ENCODE results near the gene TPI1. TPM values are rescaled to one million over a fixed set of nuclear protein-coding genes. Genes with fewer than 3 reads are reported as not detected.

Gene TPI1
- total and polyA plus RNA-seq, 3 experiments from 2014 or later = 613 to 1,374 (median 1,331) TPM

- Histone ChIP-seq H3K36me3 (ENCODE audit: insufficient read depth, low read length) (no peaks in the 10 kb centered on the region), H3K9me3 (ENCODE audit: low read length) (no peaks in the 10 kb centered on the region), H3K27ac (ENCODE audit: low read depth, low read length) (no peak overlapping the region), H3K4me1 (ENCODE audit: insufficient read depth, low read length) (peaks cover 6% of the 10 kb centered on the region), H3K27me3 (ENCODE audit: insufficient read depth, low read length, poor library complexity, severe bottlenecking) (no peaks in the 10 kb centered on the region), H3K4me3 (ENCODE audit: low read length) (no peak overlapping the region)
- DNase-seq = no peak
- Mint-ChIP-seq H3K4me3 (no peak overlapping the region), H3K36me3 (peaks cover 0 to 14% (median 0%) of the 10 kb centered on the region in 3 donors), H3K27me3 (no peaks in the 10 kb centered on the region), H3K4me1 (peaks cover 0 to 4% (median 3%) of the 10 kb centered on the region in 3 donors), H3K27ac (peak overlapping the region in 1 of 8 donors; percentile 75), H3K9me3 (no peaks in the 10 kb centered on the region)
- ChIA-PET CTCF (interaction anchor here (0.9 to 7.5 kb wide), 7 partner anchors 12 to 85 kb away, joined by 3 to 91 read pairs (median 6); partner anchors contain the start of genes CDCA3, MLF2, SPSB2 and USP5), POLR2A (interaction anchor here (0.6 kb wide), 1 partner anchor 75 kb away, joined by 3 read pairs; no protein-coding TSS in a partner anchor)
Measured at GRCh38 chr12:6837370-6838060, 29.8 kb upstream of the TPI1 start.

DNA sequence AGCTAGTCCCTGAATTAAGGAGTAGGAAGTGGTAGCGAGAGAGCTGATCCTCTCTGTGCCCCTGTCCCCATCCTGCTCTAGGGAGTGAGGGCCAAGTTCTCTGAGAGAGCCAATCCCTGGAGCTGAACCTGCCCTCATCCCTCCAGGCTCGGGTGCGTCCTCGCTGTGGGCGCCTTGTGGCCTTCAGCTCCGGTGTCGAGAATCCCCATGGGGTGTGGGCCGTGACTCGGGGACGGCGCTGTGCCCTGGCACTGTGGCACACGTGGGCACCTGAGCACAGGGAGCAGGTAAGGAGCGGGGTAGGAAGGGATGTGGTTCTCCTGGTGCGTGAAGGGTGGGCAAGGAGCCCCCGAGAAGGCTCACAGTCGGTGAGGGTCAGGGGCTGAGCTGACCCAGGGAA is 28.5 kb upstream of the TPI1 start:
- DNase-seq = no peak
- Mint-ChIP-seq H3K4me3 (no peak overlapping the region), H3K27me3 (no peaks in the 10 kb centered on the region), H3K27ac (no peak overlapping the region), H3K9me3 (no peaks in the 10 kb centered on the region), H3K4me1 (peaks cover 0 to 4% (median 3%) of the 10 kb centered on the region in 3 donors), H3K36me3 (peaks cover 0 to 10% (median 0%) of the 10 kb centered on the region in 3 donors)
- Histone ChIP-seq H3K27ac (ENCODE audit: low read depth, low read length) (no peak overlapping the region), H3K4me3 (ENCODE audit: low read length) (no peak overlapping the region), H3K27me3 (ENCODE audit: insufficient read depth, low read length, poor library complexity, severe bottlenecking) (no peaks in the 10 kb centered on the region), H3K9me3 (ENCODE audit: low read length) (no peaks in the 10 kb centered on the region), H3K4me1 (ENCODE audit: insufficient read depth, low read length) (peaks cover 6% of the 10 kb centered on the region), H3K36me3 (ENCODE audit: insufficient read depth, low read length) (no peaks in the 10 kb centered on the region)
- POLR2A ChIA-PET = no interaction called here
- CTCF ChIA-PET = interaction anchor here (1.9 kb wide), 1 partner anchor 12 kb away, joined by 5 read pairs; no protein-coding TSS in a partner anchor

- H3K36me3 Mint-ChIP-seq = peaks cover 0 to 7% (median under 1%) of the 10 kb centered on the region in 3 donors
- CTCF ChIA-PET = interaction anchor here (1.9 kb wide), 1 partner anchor 13 kb away, joined by 5 read pairs; no protein-coding TSS in a partner anchor
- no peaks in the 10 kb centered on the region for H3K27me3 Mint-ChIP-seq
- Histone ChIP-seq H3K4me1 (ENCODE audit: insufficient read depth, low read length) (peaks cover 6% of the 10 kb centered on the region), H3K9me3 (ENCODE audit: low read length) (no peaks in the 10 kb centered on the region), H3K36me3 (ENCODE audit: insufficient read depth, low read length) (no peaks in the 10 kb centered on the region), H3K27ac (ENCODE audit: low read depth, low read length) (no peak overlapping the region), H3K27me3 (ENCODE audit: insufficient read depth, low read length, poor library complexity, severe bottlenecking) (no peaks in the 10 kb centered on the region), H3K4me3 (ENCODE audit: low read length) (no peak overlapping the region)
- H3K9me3 Mint-ChIP-seq = no peaks in the 10 kb centered on the region
- H3K4me3 Mint-ChIP-seq = no peak overlapping the region
- H3K27ac Mint-ChIP-seq = no peak overlapping the region
- POLR2A ChIA-PET = no interaction called here
- DNase-seq = no peak
- H3K4me1 Mint-ChIP-seq = peaks cover 0 to 4% (median 3%) of the 10 kb centered on the region in 3 donors
Measured at GRCh38 chr12:6839482-6840201, 27.7 kb upstream of the TPI1 start.

- Mint-ChIP-seq H3K36me3 (peaks cover 0 to 12% (median 1%) of the 10 kb centered on the region in 3 donors), H3K9me3 (no peaks in the 10 kb centered on the region), H3K27me3 (no peaks in the 10 kb centered on the region), H3K4me3 (no peak overlapping the region), H3K27ac (no peak overlapping the region), H3K4me1 (peaks cover 0 to 4% (median 3%) of the 10 kb centered on the region in 3 donors)
- no peaks in the 10 kb centered on the region for H3K9me3 ChIP-seq (ENCODE audit: low read length)
- H3K36me3 ChIP-seq (ENCODE audit: insufficient read depth, low read length) = no peaks in the 10 kb centered on the region
- H3K4me3 ChIP-seq (ENCODE audit: low read length) = no peak overlapping the region
- H3K27me3 ChIP-seq (ENCODE audit: insufficient read depth, low read length, poor library complexity, severe bottlenecking) = no peaks in the 10 kb centered on the region
- H3K27ac ChIP-seq (ENCODE audit: low read depth, low read length) = no peak overlapping the region
- POLR2A ChIA-PET = no interaction called here
- no peak for DNase-seq
- CTCF ChIA-PET = interaction anchor here (1.9 kb wide), 1 partner anchor 14 kb away, joined by 5 read pairs; no protein-coding TSS in a partner anchor
- peaks cover 6% of the 10 kb centered on the region for H3K4me1 ChIP-seq (ENCODE audit: insufficient read depth, low read length)
Measured at GRCh38 chr12:6840330-6840729, 27.0 kb upstream of the TPI1 start.

- Mint-ChIP-seq H3K27me3 (no peaks in the 10 kb centered on the region), H3K4me3 (no peak within 1 kb of the TSS), H3K9me3 (no peaks in the 10 kb centered on the region), H3K27ac (no peak within 1 kb of the TSS), H3K36me3 (peaks cover 0 to 12% (median 1%) of the 10 kb centered on the region in 3 donors), H3K4me1 (no peaks in the 10 kb centered on the region)
- Histone ChIP-seq H3K36me3 (ENCODE audit: insufficient read depth, low read length) (no peaks in the 10 kb centered on the region), H3K9me3 (ENCODE audit: low read length) (no peaks in the 10 kb centered on the region), H3K27ac (ENCODE audit: low read depth, low read length) (no peak within 1 kb of the TSS), H3K4me3 (ENCODE audit: low read length) (no peak within 1 kb of the TSS), H3K27me3 (ENCODE audit: insufficient read depth, low read length, poor library complexity, severe bottlenecking) (no peaks in the 10 kb centered on the region), H3K4me1 (ENCODE audit: insufficient read depth, low read length) (peaks cover 4% of the 10 kb centered on the region)
- POLR2A ChIA-PET = no interaction called here
- CTCF ChIA-PET = interaction anchor here (1.2 to 1.9 kb wide), 2 partner anchors 14 to 32 kb away, joined by 3 to 5 read pairs; no protein-coding TSS in a partner anchor
- no peak for DNase-seq
Measured at GRCh38 chr12:6840761-6841515, 26.4 kb upstream of the TPI1 start, which contains the start of gene GNB3. Gene GNB3 (plus strand): TSS chr12:6840925. CDS start chr12:6841288, 363 bp downstream.

DNA sequence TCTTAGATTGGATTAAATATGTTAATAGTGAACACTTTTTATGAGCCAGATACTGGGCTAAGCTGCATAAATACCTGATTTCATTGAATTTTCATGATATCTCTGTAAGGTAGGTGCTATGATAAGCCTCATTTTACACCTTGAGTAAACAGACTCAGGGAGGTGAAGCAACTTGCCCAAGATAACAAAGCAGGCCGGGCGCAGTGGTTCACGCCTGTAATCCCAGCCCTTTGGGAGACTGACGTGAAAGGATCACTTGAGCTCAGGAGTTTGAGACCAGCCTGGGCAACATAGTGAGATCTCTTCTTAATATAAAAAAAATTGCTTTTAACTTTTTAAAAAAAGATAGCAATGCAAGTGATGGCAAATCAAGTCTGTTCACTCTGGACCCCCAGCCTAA is 25.3 kb upstream of the TPI1 start:
- H3K4me1 ChIP-seq (ENCODE audit: insufficient read depth, low read length) = no peaks in the 10 kb centered on the region
- H3K36me3 ChIP-seq (ENCODE audit: insufficient read depth, low read length) = no peaks in the 10 kb centered on the region
- H3K4me3 ChIP-seq (ENCODE audit: low read length) = no peak overlapping the region
- no peak overlapping the region for H3K4me3 Mint-ChIP-seq
- no peaks in the 10 kb centered on the region for H3K27me3 Mint-ChIP-seq
- H3K27me3 ChIP-seq (ENCODE audit: insufficient read depth, low read length, poor library complexity, severe bottlenecking) = no peaks in the 10 kb centered on the region
- peaks cover 0 to 18% (median 1%) of the 10 kb centered on the region in 3 donors for H3K36me3 Mint-ChIP-seq
- no peaks in the 10 kb centered on the region for H3K9me3 Mint-ChIP-seq
- H3K4me1 Mint-ChIP-seq = no peaks in the 10 kb centered on the region
- no peak for DNase-seq
- H3K9me3 ChIP-seq (ENCODE audit: low read length) = no peaks in the 10 kb centered on the region
- H3K27ac ChIP-seq (ENCODE audit: low read depth, low read length) = no peak overlapping the region
- no peak overlapping the region for H3K27ac Mint-ChIP-seq
- CTCF ChIA-PET = interaction anchor here (0.8 to 1.3 kb wide), 3 partner anchors 13 to 30 kb away, joined by 3 read pairs; no protein-coding TSS in a partner anchor
- POLR2A ChIA-PET = no interaction called here

- no peaks in the 10 kb centered on the region for H3K9me3 Mint-ChIP-seq
- H3K27me3 Mint-ChIP-seq = no peaks in the 10 kb centered on the region
- no peak overlapping the region for H3K4me3 ChIP-seq (ENCODE audit: low read length)
- no peaks in the 10 kb centered on the region for H3K27me3 ChIP-seq (ENCODE audit: insufficient read depth, low read length, poor library complexity, severe bottlenecking)
- H3K4me1 Mint-ChIP-seq = no peaks in the 10 kb centered on the region
- no peak overlapping the region for H3K27ac ChIP-seq (ENCODE audit: low read depth, low read length)
- H3K4me3 Mint-ChIP-seq = no peak overlapping the region
- H3K27ac Mint-ChIP-seq = peak overlapping the region in 2 of 8 donors; percentile 22 to 34
- CTCF ChIA-PET = interaction anchor here (1.3 to 12.8 kb wide), 2 partner anchors 10 to 23 kb away, joined by 3 to 91 read pairs; no protein-coding TSS in a partner anchor
- H3K4me1 ChIP-seq (ENCODE audit: insufficient read depth, low read length) = no peaks in the 10 kb centered on the region
- H3K9me3 ChIP-seq (ENCODE audit: low read length) = no peaks in the 10 kb centered on the region
- peaks cover 0 to 17% (median 1%) of the 10 kb centered on the region in 3 donors for H3K36me3 Mint-ChIP-seq
- POLR2A ChIA-PET = no interaction called here
- no peak for DNase-seq
- no peaks in the 10 kb centered on the region for H3K36me3 ChIP-seq (ENCODE audit: insufficient read depth, low read length)
Measured at GRCh38 chr12:6843118-6843902, 24.0 kb upstream of the TPI1 start.

Measured in CD8-positive, alpha-beta memory T cell (primary cell).